K562 (cell line): ENCODE measurements around the gene EXOC3. TPM values are rescaled to one million over a fixed set of nuclear protein-coding genes. Genes with fewer than 3 reads are reported as not detected.

Experiments used
- ATAC-seq: fragments of 200-7000 bp; cut with Tn5 transposase; 3 replicates; pipeline ENCODE4 v1.9.1; 2020; ENCODE audit warnings: moderate library complexity
- BruUV-seq: library from RNA; stranded (reverse); fragments of 400-500 nt; replicated peaks from 2 replicates; lab custom pipeline; 2021; lab: Mats Ljungman, UMichigan
- CTCF ChIA-PET: fragments of 300-600 bp; formaldehyde crosslinking; extraction: SDS; loops from one replicate; lab custom pipeline; 2021; ENCODE audit warnings: low intra/inter-chr PET ratio; lab: Yijun Ruan, JAX
- POLR2A ChIA-PET: fragments of 300-600, 350-650 bp; sonication (Branson Sonifier 250); formaldehyde crosslinking; extraction: SDS; loops from one replicate; lab custom pipeline; 2021; ENCODE audit warnings: antibody characterized with exemption, inconsistent platforms; lab: Yijun Ruan, JAX
- DNase-seq, 4 experiments: peaks; one replicate each; pipeline versions ENCODE4 v3.0.0 to v3.0.0-alpha.2; 2011 to 2018; ENCODE audit warnings: low spot score in 3 of 4, mixed read lengths in 3 of 4; ENCODE audit errors: extremely low read depth in 1 of 4
- FAIRE-seq: peaks from 2 replicates; lab custom pipeline; 2011; peaks lifted over from hg19 to GRCh38; lab: Jason Lieb, UNC
- H2AFZ ChIP-seq: 2 replicates; pipeline ENCODE4 v1.6.0; 2011; ENCODE audit warnings: low read depth, low read length, control low read depth, inconsistent platforms
- H3K27ac ChIP-seq: fragments of 200-600 bp; 3 replicates; pipeline ENCODE4 v1.8.0; 2011; ENCODE audit warnings: low read depth, mild to moderate bottlenecking, control low read depth, inconsistent platforms, low read length, moderate library complexity, mixed read lengths; ENCODE audit errors: extremely low read depth
- H3K27me3 ChIP-seq, 2 experiments: fragments of 300-600 bp in 1 of 2; 2 replicates in 1 of 2; 3 replicates in 1 of 2; pipeline versions ENCODE4 v1.6.0 to v1.8.0; 2011; ENCODE audit warnings: inconsistent platforms in 2 of 2, low read length in 2 of 2, mild to moderate bottlenecking in 1 of 2, mixed read lengths in 1 of 2, moderate library complexity in 1 of 2; ENCODE audit not compliant: control insufficient read depth in 2 of 2, insufficient read depth in 2 of 2
- H3K36me3 ChIP-seq: fragments of 300-600 bp; 3 replicates; pipeline ENCODE4 v1.8.0; 2011; ENCODE audit warnings: mild to moderate bottlenecking, low read length, inconsistent platforms; ENCODE audit not compliant: control insufficient read depth, insufficient read depth
- H3K4me1 ChIP-seq, 2 experiments: fragments of 200-600 bp in 1 of 2; replicated peaks in 1 of 2; 2 replicates in 1 of 2; 3 replicates in 1 of 2; pipeline versions ENCODE4 v1.5.1 to v1.8.0; 2011; ENCODE audit warnings: inconsistent platforms in 2 of 2, low read length in 2 of 2, mild to moderate bottlenecking in 1 of 2, mixed read lengths in 1 of 2, moderate library complexity in 1 of 2; ENCODE audit not compliant: control insufficient read depth in 2 of 2, insufficient read depth in 2 of 2
- H3K4me2 ChIP-seq: 2 replicates; pipeline ENCODE4 v1.6.1; 2011; ENCODE audit warnings: low read length, control low read depth, inconsistent platforms, mixed read lengths; ENCODE audit not compliant: insufficient read depth
- H3K4me3 ChIP-seq: fragments of 200-600 bp; sonication (generic), shearing (Covaris generic); 2 replicates; pipeline ENCODE4 v1.5.1; 2016; ENCODE audit warnings: control low read depth, inconsistent platforms
- H3K79me2 ChIP-seq: fragments of 200-600 bp; 3 replicates; pipeline ENCODE4 v1.8.0; 2011; ENCODE audit warnings: low read length, inconsistent platforms; ENCODE audit not compliant: control insufficient read depth, insufficient read depth
- H3K9ac ChIP-seq, 2 experiments: 2 replicates each; pipeline versions ENCODE4 v1.6.0 to v1.6.1; 2011; ENCODE audit warnings: low read depth in 2 of 2, low read length in 2 of 2, control low read depth in 1 of 2, inconsistent platforms in 1 of 2, mild to moderate bottlenecking in 1 of 2, mixed read lengths in 1 of 2; ENCODE audit not compliant: insufficient read depth in 1 of 2
- H3K9me1 ChIP-seq: one replicate; pipeline ENCODE4 v1.6.0; 2011; ENCODE audit warnings: inconsistent platforms, mild to moderate bottlenecking, low read length, moderate library complexity; ENCODE audit not compliant: control insufficient read depth, insufficient read depth
- H3K9me3 ChIP-seq: replicated peaks from 2 replicates; pipeline ENCODE4 v1.5.1; 2011; ENCODE audit warnings: low read depth, low read length, inconsistent platforms; ENCODE audit not compliant: control insufficient read depth, insufficient read depth
- H4K20me1 ChIP-seq: replicated peaks from 2 replicates; pipeline ENCODE4 v1.6.1; 2011; ENCODE audit warnings: low read length, inconsistent platforms, mixed read lengths; ENCODE audit not compliant: control insufficient read depth, insufficient read depth
- CBFA2T3 ChIP-seq: fragments of 450-650 bp; IDR thresholded peaks from 2 replicates; pipeline ENCODE4 v1.6.1; 2017
- RFX1 ChIP-seq: fragments of 450-650 bp; IDR thresholded peaks from 2 replicates; pipeline ENCODE4 v1.6.1; 2016; ENCODE audit warnings: mild to moderate bottlenecking, moderate library complexity
- SMAD4 ChIP-seq: fragments of 250-450 bp; sonication (Bioruptor Pico); conservative IDR thresholded peaks from 2 replicates; pipeline ENCODE4 v1.8.0; 2021; ENCODE audit warnings: inconsistent platforms, mild to moderate bottlenecking, moderate library complexity
- SOX6 ChIP-seq: fragments of 450-650 bp; IDR thresholded peaks from 2 replicates; pipeline ENCODE4 v1.6.1; 2014; ENCODE audit warnings: mild to moderate bottlenecking
- YBX1 ChIP-seq: fragments of 450-650 bp; IDR thresholded peaks from 2 replicates; pipeline ENCODE4 v1.7.1; 2016; ENCODE audit warnings: mild to moderate bottlenecking
- ZNF217 ChIP-seq: sonication (generic); formaldehyde crosslinking; IDR thresholded peaks from 2 replicates; pipeline ENCODE4 v1.8.0; 2022; ENCODE audit warnings: mild to moderate bottlenecking, missing genetic modification reagents
- WGBS: fragments of 100-300 bp; shearing (Covaris generic); methylation state at CpG from one replicate; pipeline ENCODE4 v1.1.6; 2016; ENCODE audit warnings: low coverage, mixed read lengths; ENCODE audit not compliant: insufficient coverage; ENCODE audit errors: missing lambda C conversion rate; 5-methylcytosine and 5-hydroxymethylcytosine counted together
- in situ Hi-C: fragments of 300-500 bp; cut with MboI; formaldehyde crosslinking; loops from 4 replicates; pipeline ENCODE4 v1.15.0; 2018; ENCODE audit warnings: inconsistent platforms, mixed read lengths
- intact Hi-C: fragments of 100-400 bp; cut with micrococcal nuclease; formaldehyde crosslinking; loops from 2 replicates; pipeline ENCODE4 v1.14.2; 2022
- polyA plus RNA-seq, 8 experiments: library from polyadenylated mRNA; depleted of rRNA in 4 of 8; stranded (reverse) in 5 of 8; unstranded in 3 of 8; fragments of >200 nt; fragmentation: Nextera tagmentation in 2 of 8; fragmentation: Illumina TruSeq in 1 of 8; extraction: Ambion mirVana in 2 of 8; extraction: Trizol in 1 of 8; gene quantifications; 2 replicates each; pipeline versions ENCODE4 v1.2.1 to v1.2.3, GENCODE V29; 2011 to 2014; ENCODE audit warnings: inconsistent platforms in 1 of 8, missing spikeins in 1 of 8
- total RNA-seq, 7 experiments: library from RNA; depleted of rRNA in 6 of 7; stranded (reverse); fragments of >200 nt in 6 of 7; fragmentation: Illumina TruSeq in 2 of 7; extraction: Trizol in 2 of 7; gene quantifications; 2 replicates each; pipeline versions ENCODE4 v1.2.1 to v1.2.3, GENCODE V29; 2011 to 2021; ENCODE audit warnings: low replicate concordance in 1 of 7

The EXOC3 gene
- total and polyA plus RNA-seq, 9 of the 15 experiments (the other 6 are each of a cell fraction or from before 2014, with no cell fraction given): 1.4 to 41.9 (median 22.4) TPM

GRCh38 chr5:437281-437771 lies 5.7 kb upstream of the EXOC3 start:
- in situ Hi-C loops: no loop called here
- DNase-seq: no peak
- Histone ChIP-seq H3K9me1 (peaks cover 2% of the 10 kb centered on the region), H3K4me2 (no peak overlapping the region), H2AFZ (peak overlapping the region; percentile 43; the same call in 1 of the 2 replicates), H3K27me3 (peaks cover 36 to 51% of the 10 kb centered on the region in 2 experiments), H3K36me3 (no peaks in the 10 kb centered on the region), H3K9ac (peak overlapping the region in 1 of 2 experiments; percentile 28; a peak in 2 of 4 replicates), H3K4me1 (peaks cover 7 to 51% of the 10 kb centered on the region in 2 experiments; a peak in 4 of 5 replicates), H4K20me1 (no peaks in the 10 kb centered on the region; the same call in 1 of the 2 replicates), H3K27ac (no peak overlapping the region), H3K4me3 (no peak overlapping the region), H3K79me2 (peaks cover 5% of the 10 kb centered on the region; the same call in 2 of the 3 replicates), H3K9me3 (no peaks in the 10 kb centered on the region)
- BruUV-seq: no TSS peak
- no peak for ATAC-seq
- ChIA-PET CTCF (no interaction called here), POLR2A (interaction anchor here (0.6 kb wide), 1 partner anchor 18 kb away, joined by 3 read pairs; no protein-coding TSS in a partner anchor)
- FAIRE-seq: no peak
- WGBS: 25% methylated on average over 18 of the region's 18 CpGs
- TF ChIP-seq RFX1 (no peak), SOX6 (no peak), CBFA2T3 (peak; percentile 9; the same call in 1 of the 2 replicates), ZNF217 (CRISPR knock-in tag) (no peak), YBX1 (no peak), SMAD4 (no peak)
- intact Hi-C loops: loop anchor here (5.0 kb wide), 1 partner anchor 250 kb away; no protein-coding TSS in a partner anchor
